HG03196 (cell line): Measurements from ENCODE around the gene FANK1.
"Not testable (repeated sequence)": the region's sequence is repeated elsewhere in the genome, so short reads cannot be mapped to it uniquely, and the experiment has no call there.

Experiments
- ATAC-seq: cut with Tn5 transposase; IDR thresholded peaks from one replicate; pipeline ENCODE4 v1.9.1; 2021; ENCODE audit not compliant: unreplicated experiment

Gene FANK1

GRCh38 chr10:125926247-125926646, 29.9 kb downstream of the FANK1 start:
- ATAC-seq = no peak

GRCh38 chr10:125927265-125927664, 30.9 kb downstream of the FANK1 start:
- not testable (repeated sequence) for ATAC-seq

DNA sequence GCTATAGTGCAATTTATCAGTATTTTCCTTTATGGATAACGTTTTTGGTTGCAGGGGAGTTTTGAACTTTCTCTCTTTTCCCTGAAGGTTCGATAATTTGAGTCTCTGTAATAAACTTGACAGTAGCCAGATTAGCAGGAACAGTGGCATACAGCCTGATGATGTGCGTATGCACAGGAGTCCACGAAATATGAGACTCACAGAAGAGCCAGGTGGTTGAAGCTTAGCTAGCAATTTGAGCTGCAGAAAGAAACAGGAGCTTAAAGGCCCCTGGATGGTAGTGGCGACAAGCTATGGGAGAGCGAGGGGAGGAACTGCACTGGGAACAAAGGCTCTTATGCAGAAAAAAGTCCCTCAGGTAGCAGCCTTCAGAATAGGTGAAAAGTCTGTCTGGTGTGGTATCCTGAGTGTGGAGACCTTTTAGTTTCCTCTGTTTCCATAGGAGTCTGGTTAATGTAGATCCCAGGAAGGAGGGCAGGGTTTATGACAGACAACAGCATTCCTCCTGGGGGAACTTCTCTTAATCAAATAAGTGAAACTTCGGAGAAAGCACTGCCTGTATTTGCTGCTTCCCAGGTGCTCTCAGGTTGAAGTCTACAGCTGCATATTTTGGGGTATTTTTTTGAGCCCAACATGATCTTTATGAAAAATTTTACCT, 32.7 kb downstream of the FANK1 start:
- ATAC-seq = no peak

DNA sequence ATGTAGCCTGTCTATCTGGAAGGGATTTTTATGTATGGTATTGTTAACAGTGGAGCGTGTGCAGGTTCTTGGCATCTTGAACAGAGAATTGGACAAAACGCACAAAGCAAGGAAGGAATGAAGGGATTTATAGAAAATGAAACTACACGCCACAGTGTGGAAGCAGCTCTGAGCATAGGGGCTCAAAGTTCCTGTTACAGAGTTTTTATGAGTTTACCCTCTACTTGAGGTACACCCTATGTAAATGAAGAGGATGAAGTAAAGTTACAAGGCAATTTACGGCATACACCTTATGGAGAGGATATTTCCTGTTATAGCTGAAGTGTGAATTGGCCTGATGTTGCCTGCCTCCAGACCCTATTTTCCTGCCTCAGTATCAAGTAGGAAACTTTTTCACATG, 33.3 kb downstream of the FANK1 start:
- no peak for ATAC-seq

- ATAC-seq = no peak
Observed at GRCh38 chr10:125933693-125934092, 37.3 kb downstream of the FANK1 start.

DNA sequence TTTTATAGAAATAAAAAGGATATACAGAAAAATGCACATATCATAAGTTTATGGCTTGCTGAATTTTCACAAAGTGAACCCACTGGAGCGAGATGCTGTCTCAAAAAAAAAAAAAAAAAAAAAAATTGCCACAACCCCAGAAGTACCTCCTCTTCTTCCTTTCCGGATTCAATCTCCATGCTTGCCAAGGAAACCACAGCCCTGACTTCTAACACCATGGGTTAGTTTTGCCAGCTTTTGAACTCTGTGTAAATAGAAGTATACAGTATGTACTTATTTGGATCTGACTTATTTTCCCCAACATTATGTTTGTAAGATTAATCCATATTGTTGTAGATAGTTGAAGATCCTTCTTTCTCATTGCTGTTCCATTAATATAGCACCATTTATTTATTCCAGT, 40.0 kb downstream of the FANK1 start:
- ATAC-seq = no peak

- no peak for ATAC-seq
Observed at GRCh38 chr10:125940515-125940914, 44.2 kb downstream of the FANK1 start.

DNA sequence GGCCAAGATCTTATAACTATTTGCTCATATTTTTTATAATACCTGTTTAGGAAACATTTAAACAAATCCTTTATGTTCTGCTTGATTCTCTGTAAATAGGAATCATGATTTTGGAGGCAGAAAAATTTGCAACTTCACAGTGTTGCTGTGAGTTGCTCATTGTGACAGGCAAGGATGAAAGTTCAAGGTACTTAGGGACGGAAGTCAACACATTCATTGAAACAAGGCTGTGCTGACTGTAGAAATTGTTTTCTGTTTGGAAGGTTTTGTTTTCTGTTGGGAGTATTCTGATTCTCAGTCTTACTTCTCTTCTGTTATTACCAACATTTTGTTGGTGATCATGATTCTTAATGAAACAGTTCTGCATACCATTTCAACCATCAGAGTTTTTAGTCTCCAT, 54.9 kb downstream of the FANK1 start:
- no peak for ATAC-seq

DNA sequence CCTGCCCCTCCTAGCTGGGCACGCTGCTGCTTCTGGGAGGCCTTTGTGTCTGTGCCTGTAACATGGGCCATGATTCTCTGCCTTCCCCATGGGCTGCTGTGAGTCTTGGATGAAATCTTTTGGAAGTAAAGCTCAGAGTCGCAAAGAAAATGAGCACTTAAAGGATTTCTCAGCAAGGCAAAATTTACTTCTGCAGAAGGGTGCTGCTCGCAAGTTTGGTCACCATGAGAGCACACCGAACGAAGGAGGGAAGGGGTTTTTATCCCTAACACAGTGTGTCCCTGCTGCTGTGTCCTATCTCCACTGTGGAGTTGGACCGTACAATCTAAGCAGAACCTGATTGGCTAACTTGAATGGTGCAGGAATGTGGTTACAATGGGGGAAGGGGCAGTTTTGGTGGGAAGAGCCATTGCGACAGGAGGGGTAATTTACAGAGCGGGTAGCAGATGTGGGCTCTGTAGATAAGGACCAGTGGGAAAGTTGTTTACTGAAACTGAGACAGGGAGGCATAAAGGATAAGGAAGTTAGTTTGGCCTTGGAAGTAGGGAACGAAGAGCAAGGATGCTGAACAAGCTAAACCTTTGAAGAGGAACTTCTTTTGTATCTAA, 57.5 kb downstream of the FANK1 start:
- no peak for ATAC-seq

DNA sequence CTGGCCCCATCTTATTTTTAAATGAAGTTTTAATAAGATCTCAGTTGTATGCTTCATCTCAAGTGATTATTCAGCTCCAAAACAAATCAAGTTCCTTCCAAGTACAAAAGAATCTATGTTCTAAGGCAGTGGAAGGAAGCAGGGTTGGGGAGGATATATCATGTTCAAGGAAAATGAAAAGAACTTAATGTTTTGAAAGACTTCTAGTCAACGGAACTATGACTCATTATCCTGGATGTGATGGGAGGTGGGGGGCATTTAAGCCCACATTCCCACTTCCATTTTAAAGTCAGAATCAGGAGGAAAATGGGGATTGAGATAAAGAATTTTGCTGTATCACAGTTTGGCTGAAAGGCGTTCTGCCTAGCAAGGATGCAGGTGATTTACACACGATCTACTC, 59.4 kb downstream of the FANK1 start:
- ATAC-seq = no peak

- no peak for ATAC-seq
Observed at GRCh38 chr10:125961743-125962142, 65.4 kb downstream of the FANK1 start.

GRCh38 chr10:125962200-125962599, 65.8 kb downstream of the FANK1 start:
- no peak for ATAC-seq

GRCh38 chr10:125964558-125964957, 68.2 kb downstream of the FANK1 start:
- ATAC-seq = no peak

GRCh38 chr10:125967533-125967932, 71.2 kb downstream of the FANK1 start:
- no peak for ATAC-seq

- ATAC-seq = not testable (repeated sequence)
Observed at GRCh38 chr10:125970077-125970630, 73.8 kb downstream of the FANK1 start.

- ATAC-seq = no peak
Observed at GRCh38 chr10:125976960-125977605, 80.7 kb downstream of the FANK1 start.

DNA sequence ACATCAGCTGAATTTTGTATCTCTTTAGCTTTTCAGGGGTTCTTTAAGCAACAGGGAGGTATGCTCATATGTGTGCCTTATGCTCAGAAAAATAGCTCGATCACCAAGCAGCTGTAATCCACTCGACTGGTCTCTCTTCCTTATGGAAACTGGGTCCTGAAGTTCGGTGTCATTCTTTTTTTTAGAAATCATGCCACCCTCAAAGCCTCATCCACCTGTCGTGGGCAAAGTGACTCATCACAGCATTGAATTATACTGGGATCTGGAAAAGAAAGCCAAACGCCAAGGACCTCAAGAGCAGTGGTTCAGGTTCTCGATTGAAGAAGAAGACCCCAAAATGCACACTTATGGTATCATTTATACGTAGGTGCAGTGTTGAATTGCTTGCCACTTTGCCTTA, 83.6 kb downstream of the FANK1 start:
- ATAC-seq = no peak

DNA sequence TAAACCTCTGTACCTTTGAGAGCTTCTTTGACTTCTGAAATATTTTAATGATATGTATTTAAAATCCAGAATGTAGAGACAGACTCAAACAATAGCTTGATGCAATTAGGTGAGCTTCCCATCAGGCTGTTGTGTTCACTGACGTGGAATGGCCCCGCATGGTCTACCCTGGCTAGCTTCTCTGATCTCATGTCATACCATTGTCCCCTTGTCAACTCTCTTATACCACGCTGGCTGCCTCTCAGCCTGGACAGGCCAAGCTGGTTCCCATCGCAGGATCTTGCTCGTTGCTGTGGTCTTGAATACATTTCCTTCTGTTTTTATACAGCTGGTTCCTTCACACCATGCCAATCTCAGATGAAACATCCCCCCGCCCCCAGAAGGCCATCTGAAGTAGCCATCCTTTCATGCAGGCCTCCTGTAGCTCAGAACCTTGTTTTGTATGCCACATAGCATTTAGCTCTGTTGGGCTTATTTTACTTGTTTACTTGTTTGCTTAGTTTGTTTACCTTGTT, 84.2 kb downstream of the FANK1 start:
- ATAC-seq = no peak

- ATAC-seq = peak; percentile 73
Observed at GRCh38 chr10:125982260-125982948, 86.0 kb downstream of the FANK1 start.

DNA sequence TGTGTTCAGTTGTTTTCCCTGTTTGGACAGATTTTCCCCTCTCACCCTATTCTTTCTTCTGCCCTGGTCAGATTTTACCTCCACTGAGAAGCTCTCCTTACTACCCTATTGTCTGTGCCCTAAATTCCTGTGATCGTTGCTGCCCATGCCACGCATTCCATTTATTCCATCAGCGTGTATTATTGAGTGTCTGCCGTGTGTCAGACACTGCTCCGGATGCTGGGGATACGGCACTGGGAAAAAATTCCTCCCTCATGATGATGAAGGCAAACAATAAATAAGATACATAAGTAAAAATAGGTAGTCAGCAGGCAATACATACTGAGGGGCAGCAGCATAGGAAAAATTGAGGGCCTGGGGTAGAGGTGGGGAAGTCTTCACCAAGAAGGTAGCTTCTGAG, 86.8 kb downstream of the FANK1 start:
- no peak for ATAC-seq

DNA sequence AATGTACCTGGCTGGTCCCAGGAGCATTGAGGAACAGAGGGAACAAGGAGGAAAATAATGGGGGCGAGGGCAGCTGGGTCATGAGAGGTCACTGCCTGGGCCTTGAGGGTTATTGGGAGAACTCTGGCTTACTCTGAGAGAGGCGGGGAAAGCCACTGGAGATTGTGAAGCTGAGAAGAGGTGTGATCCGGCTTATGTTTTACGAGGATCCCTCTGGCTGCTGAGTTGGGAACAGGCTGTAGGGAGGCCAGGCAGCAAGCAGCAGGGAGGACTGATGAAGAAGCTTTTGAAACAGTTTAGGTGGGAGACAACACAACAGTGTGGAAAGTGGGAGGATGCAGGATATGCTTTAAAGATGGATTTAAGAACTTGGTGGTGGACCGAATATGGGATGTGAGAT, 87.3 kb downstream of the FANK1 start:
- no peak for ATAC-seq
